WERI-Rb-1 (cell line): ENCODE data around the gene SH2D7.

Experiments used
- DNase-seq: peaks from one replicate; pipeline ENCODE4 v3.0.0-alpha.2; 2020
- H3K27ac ChIP-seq: fragments of 250-450 bp; sonication (Bioruptor Pico); 2 replicates; pipeline ENCODE4 v1.5.1; 2020; ENCODE audit warnings: mild to moderate bottlenecking, moderate library complexity
- H3K27me3 ChIP-seq: fragments of 250-450 bp; sonication (Bioruptor Pico); 2 replicates; pipeline ENCODE4 v1.5.1; 2021; ENCODE audit warnings: mild to moderate bottlenecking, low read depth, moderate library complexity; ENCODE audit not compliant: insufficient read depth, severe bottlenecking
- H3K36me3 ChIP-seq: fragments of 250-450 bp; sonication (Bioruptor Pico); 2 replicates; pipeline ENCODE4 v1.5.1; 2020; ENCODE audit warnings: mild to moderate bottlenecking, moderate library complexity
- H3K4me3 ChIP-seq: 2 replicates; pipeline ENCODE4 v1.5.1; 2011; ENCODE audit warnings: low read depth, mild to moderate bottlenecking, control low read depth, low read length
- H3K9me3 ChIP-seq: fragments of 250-450 bp; sonication (Bioruptor Pico); 2 replicates; pipeline ENCODE4 v1.5.1; 2021; ENCODE audit warnings: mild to moderate bottlenecking, moderate library complexity; ENCODE audit not compliant: severe bottlenecking
- CTCF ChIP-seq: IDR thresholded peaks from 2 replicates; pipeline ENCODE4 v1.5.1; 2011; ENCODE audit warnings: low read depth, mild to moderate bottlenecking, control low read depth, inconsistent platforms, low read length

SH2D7 gene

DNA sequence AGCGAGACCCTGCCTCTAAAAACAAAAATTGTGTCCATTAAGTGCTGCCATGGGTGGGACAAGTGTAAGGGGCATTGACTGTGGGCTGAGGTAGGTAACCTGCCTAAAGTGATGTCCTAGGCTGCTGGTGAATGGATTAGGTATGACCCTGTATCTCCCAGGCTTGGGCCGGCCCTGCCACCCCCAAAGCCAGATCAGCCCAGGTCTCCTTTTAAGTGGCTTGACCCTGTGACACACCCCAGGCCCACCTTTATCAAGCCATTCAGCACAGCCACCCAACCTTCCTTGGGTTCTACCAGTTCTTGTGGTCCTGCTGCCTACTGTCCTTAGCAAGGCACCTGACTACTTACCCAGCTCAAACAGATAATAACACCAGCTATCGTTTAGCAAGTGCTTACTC lies 20.2 kb downstream of the SH2D7 start:
- peaks cover 7% of the 10 kb centered on the region for H3K36me3 ChIP-seq
- no peak overlapping the region for H3K27ac ChIP-seq
- no peak for TF ChIP-seq CTCF
- H3K4me3 ChIP-seq, result no peak overlapping the region
- no peaks in the 10 kb centered on the region for H3K9me3 ChIP-seq
- no peak for DNase-seq
- no peaks in the 10 kb centered on the region for H3K27me3 ChIP-seq

DNA sequence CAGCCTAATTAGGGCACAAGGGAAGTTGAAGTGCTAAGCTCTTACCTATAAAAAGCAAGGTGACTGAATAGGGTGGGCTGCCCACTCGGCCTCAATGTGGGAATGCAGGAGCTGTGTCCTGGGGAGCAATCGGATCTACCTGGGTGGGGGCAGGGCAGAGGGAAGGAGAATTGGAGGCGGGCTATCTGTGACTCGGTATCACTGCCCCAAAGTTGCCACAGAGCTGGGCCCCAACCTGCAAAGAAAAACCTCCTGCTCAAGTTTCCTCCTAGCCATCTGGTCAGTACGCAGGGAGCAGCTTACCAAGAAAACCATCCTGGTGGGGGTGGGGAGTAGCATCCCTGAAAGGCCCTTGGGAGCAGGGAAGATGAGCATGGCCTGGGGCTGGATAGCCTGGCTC lies 28.2 kb downstream of the SH2D7 start:
- Histone ChIP-seq H3K36me3 (peaks cover 7% of the 10 kb centered on the region), H3K27me3 (no peaks in the 10 kb centered on the region), H3K27ac (peak overlapping the region; percentile 86), H3K4me3 (peak overlapping the region; percentile 18), H3K9me3 (no peaks in the 10 kb centered on the region)
- TF ChIP-seq CTCF, result no peak
- DNase-seq, result peak; percentile 94

DNA sequence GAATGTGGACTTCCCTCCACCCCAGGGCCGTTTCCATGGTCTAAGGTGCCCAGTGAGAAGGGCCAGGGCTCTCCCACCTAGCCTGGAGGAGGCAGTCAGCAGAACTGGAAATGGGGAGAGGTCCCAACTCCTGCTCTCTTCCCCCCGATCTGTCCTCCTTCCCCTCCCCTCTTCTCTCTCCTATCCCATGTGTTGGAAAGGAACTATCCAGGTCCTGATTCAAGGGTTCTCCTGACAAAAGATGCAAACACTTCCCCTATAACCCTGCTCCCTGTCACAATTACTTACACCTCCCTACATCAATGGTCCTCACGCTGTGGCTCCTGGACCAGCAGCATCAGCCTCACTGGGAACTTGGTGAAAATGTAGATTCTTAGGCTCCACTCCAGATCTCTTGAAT lies 32.9 kb downstream of the SH2D7 start:
- no peak for DNase-seq
- Histone ChIP-seq H3K27ac (no peak overlapping the region), H3K9me3 (no peaks in the 10 kb centered on the region), H3K4me3 (no peak overlapping the region), H3K36me3 (peaks cover 7% of the 10 kb centered on the region), H3K27me3 (no peaks in the 10 kb centered on the region)
- TF ChIP-seq CTCF, result no peak

DNA sequence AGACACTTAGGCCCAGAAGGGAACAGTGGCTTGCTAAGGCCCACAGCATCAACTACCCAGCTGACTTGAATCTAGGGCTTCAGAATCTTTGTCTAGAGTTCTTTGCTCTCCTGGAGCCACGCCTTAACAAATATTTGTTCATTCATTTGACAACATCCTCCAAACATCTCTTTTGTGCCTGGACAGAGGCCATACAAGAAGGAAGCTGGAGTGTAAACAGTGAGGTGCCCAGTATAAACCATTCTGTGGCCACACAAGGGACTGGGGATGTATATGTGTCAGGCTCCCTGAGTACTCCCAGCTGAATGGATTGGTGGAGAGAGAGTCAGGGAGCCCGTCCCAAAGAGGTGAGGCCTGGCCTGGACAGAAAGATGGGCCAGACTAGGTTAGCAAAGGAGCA lies 35.5 kb downstream of the SH2D7 start:
- H3K27ac ChIP-seq, result no peak overlapping the region
- DNase-seq, result no peak
- no peak for TF ChIP-seq CTCF
- no peaks in the 10 kb centered on the region for H3K9me3 ChIP-seq
- H3K4me3 ChIP-seq, result no peak overlapping the region
- H3K27me3 ChIP-seq, result no peaks in the 10 kb centered on the region
- peaks cover 3% of the 10 kb centered on the region for H3K36me3 ChIP-seq

DNA sequence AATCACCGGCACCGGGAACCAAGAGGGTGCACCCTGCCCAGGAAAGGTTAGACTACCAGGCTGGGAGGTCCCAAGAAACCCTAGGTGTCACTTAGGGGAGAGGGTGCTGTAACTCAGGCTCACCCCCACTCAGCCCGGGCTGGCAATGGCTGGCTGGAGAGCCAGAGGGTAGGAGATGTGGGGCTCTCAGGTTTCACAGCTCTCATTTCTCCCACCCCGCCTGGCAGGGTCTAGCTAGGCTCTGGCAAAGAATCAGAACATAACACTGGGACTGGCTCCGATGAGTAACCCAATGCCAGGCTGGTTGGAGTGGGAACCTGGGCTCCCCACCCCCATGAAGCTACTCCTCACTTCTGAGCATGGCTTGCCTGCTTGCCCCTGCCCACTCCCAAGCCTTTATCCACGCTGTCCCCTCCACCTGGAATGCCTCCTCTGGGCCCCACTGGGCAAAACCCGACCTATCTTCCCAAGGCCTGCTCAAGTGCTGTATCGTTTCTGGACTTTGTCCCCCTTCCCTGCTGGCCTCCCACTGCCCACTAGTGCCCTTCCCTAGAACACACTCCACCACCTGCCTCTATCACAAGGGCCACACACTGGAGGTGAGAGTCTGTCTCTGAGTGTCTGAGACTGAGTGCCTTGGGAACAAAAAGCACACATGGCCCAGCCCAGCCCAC lies 36.9 kb downstream of the SH2D7 start:
- Histone ChIP-seq H3K9me3 (no peaks in the 10 kb centered on the region), H3K27ac (no peak overlapping the region), H3K27me3 (no peaks in the 10 kb centered on the region), H3K4me3 (no peak overlapping the region), H3K36me3 (peaks cover 3% of the 10 kb centered on the region)
- no peak for TF ChIP-seq CTCF
- DNase-seq, result no peak

DNA sequence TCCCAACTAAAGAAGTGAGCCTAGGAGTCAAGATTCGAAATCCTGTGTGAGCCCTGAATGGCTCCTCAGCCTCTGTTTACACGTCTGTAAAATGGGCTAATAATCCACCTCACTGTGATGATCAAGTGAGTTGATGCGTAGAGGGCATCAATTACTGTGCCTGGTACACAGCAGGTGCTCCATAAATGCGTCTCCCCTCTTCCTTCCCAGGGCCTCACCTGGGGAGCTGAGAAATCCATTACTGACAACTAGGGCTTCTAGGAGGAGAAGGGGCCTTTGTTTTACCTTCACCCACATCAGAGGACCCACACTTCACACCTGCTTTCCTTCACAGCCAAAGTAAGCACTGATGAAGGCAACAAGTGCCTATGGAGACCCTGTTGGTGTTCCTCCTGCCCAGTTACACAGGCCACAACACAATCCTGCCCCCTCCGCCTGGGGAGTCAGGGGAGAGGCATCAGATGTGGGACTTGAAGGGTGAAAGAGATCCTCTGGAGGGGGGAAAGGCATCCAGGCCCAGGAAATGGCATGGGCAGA lies 37.5 kb downstream of the SH2D7 start:
- no peak for DNase-seq
- peaks cover 3% of the 10 kb centered on the region for H3K36me3 ChIP-seq
- TF ChIP-seq CTCF, result no peak
- H3K27ac ChIP-seq, result no peak overlapping the region
- H3K4me3 ChIP-seq, result no peak overlapping the region
- H3K27me3 ChIP-seq, result no peaks in the 10 kb centered on the region
- H3K9me3 ChIP-seq, result no peaks in the 10 kb centered on the region
